NT2/D1 (cell line): ENCODE data around the gene PRSS58.

Experiments
- YY1 ChIP-seq: IDR thresholded peaks from 2 replicates; pipeline ENCODE4 v1.6.1; 2011; ENCODE audit not compliant: insufficient read length, insufficient read depth
- ZNF274 ChIP-seq: IDR thresholded peaks from 2 replicates; pipeline ENCODE4 v1.6.1; 2011; ENCODE audit warnings: mild to moderate bottlenecking, low read depth, low read length

DNA sequence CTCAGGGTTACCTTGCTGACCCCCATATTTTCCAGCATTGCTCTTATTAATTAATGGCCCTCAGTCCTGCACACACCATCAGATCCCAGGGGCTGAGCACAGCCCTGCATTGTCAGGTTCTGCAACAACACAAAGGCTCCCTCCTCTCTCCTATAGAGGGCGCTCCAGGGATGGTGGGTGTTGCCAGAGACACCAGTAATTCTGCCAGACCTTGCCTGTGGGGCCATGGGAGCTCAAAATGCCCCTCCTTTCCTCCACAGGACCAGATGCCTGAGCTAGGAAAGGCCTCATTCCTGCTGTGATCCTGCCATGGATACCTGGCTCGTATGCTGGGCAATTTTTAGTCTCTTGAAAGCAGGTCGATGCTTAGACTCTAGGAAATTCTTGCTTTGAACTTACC is 42.8 kb upstream of the PRSS58 start:
- TF ChIP-seq YY1 = no peak
- TF ChIP-seq ZNF274 = no peak
